Left colon (tissue), 2 donors: ENCODE measurements around the gene KCTD7. TPM values are rescaled to one million over a fixed set of nuclear protein-coding genes. Genes with fewer than 3 reads are reported as not detected.

Experiments used
- total RNA-seq, 2 donors: library from RNA; stranded (reverse); fragmentation: NEBNext Ultra II Directional; extraction: Animal tissue kit (Norgen Biotek cat#: 25700); gene quantifications; one replicate each; pipeline ENCODE4 v1.2.1, GENCODE V29; 2021
- donor health status: DM: no; HTN: no; CAD: no.
- donor health status: DM: yes; HTN: yes; CAD: no.

The KCTD7 gene
- total RNA-seq, 2 donors from 2014 or later: 5.6 to 8.6 TPM

Other genes with a start within 250 kb of the KCTD7 start
- 10 to 100 TPM; 25.3 to 27.1 TPM for gene RABGEF1, start 111.9 kb downstream of the KCTD7 start, total RNA-seq